Liver (tissue), 9 donors: ENCODE results near the gene BTBD9. TPM values are rescaled to one million over a fixed set of nuclear protein-coding genes. Genes with fewer than 3 reads are reported as not detected.
A peak's percentile ranks its signal among the peaks of the same experiment; 100 is the strongest.

Experiments
- DNase-seq: peaks from one replicate; pipeline ENCODE4 v3.0.0-alpha.2; 2017; ENCODE audit warnings: low spot score
- H3K27ac ChIP-seq, 2 donors: one replicate each; pipeline ENCODE4 v1.7.0; 2013; ENCODE audit warnings: inconsistent platforms in 2 of 2, low read length in 2 of 2, control low read depth in 1 of 2, low read depth in 1 of 2, mild to moderate bottlenecking in 1 of 2
- H3K27me3 ChIP-seq, 4 donors: one replicate each; pipeline versions ENCODE4 v1.6.1 to v1.7.0; 2013; ENCODE audit warnings: low read length in 3 of 4, inconsistent platforms in 1 of 4, mild to moderate bottlenecking in 1 of 4, moderate library complexity in 1 of 4; ENCODE audit not compliant: control insufficient read depth in 4 of 4, insufficient read depth in 4 of 4
- H3K36me3 ChIP-seq, 4 donors: one replicate each; pipeline versions ENCODE4 v1.6.1 to v1.7.0; 2013; ENCODE audit warnings: low read length in 3 of 4, mild to moderate bottlenecking in 3 of 4, low read depth in 1 of 4, moderate library complexity in 1 of 4; ENCODE audit not compliant: control insufficient read depth in 4 of 4, insufficient read depth in 3 of 4
- H3K4me1 ChIP-seq, 4 donors: one replicate each; pipeline versions ENCODE4 v1.6.1 to v1.7.0; 2013; ENCODE audit warnings: low read length in 3 of 4, mild to moderate bottlenecking in 3 of 4, moderate library complexity in 1 of 4; ENCODE audit not compliant: control insufficient read depth in 4 of 4, insufficient read depth in 4 of 4
- H3K4me3 ChIP-seq, 3 donors: one replicate each; pipeline versions ENCODE4 v1.6.1 to v1.7.0; 2013; ENCODE audit warnings: low read length in 3 of 3, control low read depth in 1 of 3, low read depth in 1 of 3, mild to moderate bottlenecking in 1 of 3
- H3K9ac ChIP-seq, 2 donors: one replicate each; pipeline ENCODE4 v1.7.0; 2013; ENCODE audit warnings: low read length in 2 of 2, mild to moderate bottlenecking in 2 of 2, moderate library complexity in 2 of 2, control low read depth in 1 of 2, low read depth in 1 of 2
- H3K9me3 ChIP-seq, 4 donors: one replicate each; pipeline versions ENCODE4 v1.6.1 to v1.7.0; 2013; ENCODE audit warnings: low read length in 3 of 4; ENCODE audit not compliant: control insufficient read depth in 4 of 4
- ATF3 ChIP-seq: IDR thresholded peaks from 2 replicates; pipeline ENCODE4 v1.6.1; 2016; ENCODE audit warnings: antibody characterized with exemption
- CTCF ChIP-seq: fragments of 150-350 bp; IDR thresholded peaks from 2 replicates; pipeline ENCODE4 v1.5.1; 2017; ENCODE audit warnings: improper control_type of control experiment, low read depth, low read length; ENCODE audit not compliant: missing input control
- EGR1 ChIP-seq, 2 donors: IDR thresholded peaks; 2 replicates each; pipeline ENCODE4 v1.6.1; 2016 to 2018; ENCODE audit warnings: antibody characterized with exemption in 2 of 2, low read depth in 2 of 2
- FOXA1 ChIP-seq: IDR thresholded peaks from 2 replicates; pipeline ENCODE4 v1.6.1; 2016; ENCODE audit warnings: antibody characterized with exemption
- FOXA2 ChIP-seq: IDR thresholded peaks from 2 replicates; pipeline ENCODE4 v1.6.1; 2016; ENCODE audit warnings: antibody characterized with exemption
- GABPA ChIP-seq, 2 donors: IDR thresholded peaks in 1 of 2; conservative IDR thresholded peaks in 1 of 2; 2 replicates each; pipeline ENCODE4 v1.6.1; 2016; ENCODE audit warnings: antibody characterized with exemption in 2 of 2, mild to moderate bottlenecking in 1 of 2, moderate library complexity in 1 of 2
- HNF4A ChIP-seq, 2 donors: conservative IDR thresholded peaks; 2 replicates each; pipeline ENCODE4 v1.6.1; 2016; ENCODE audit warnings: antibody characterized with exemption in 2 of 2, mild to moderate bottlenecking in 2 of 2
- HNF4G ChIP-seq: IDR thresholded peaks from 2 replicates; pipeline ENCODE4 v1.6.1; 2016; ENCODE audit warnings: antibody characterized with exemption
- JUND ChIP-seq, 2 donors: IDR thresholded peaks; 2 replicates each; pipeline ENCODE4 v1.6.1; 2016; ENCODE audit warnings: antibody characterized with exemption in 2 of 2
- MAX ChIP-seq: IDR thresholded peaks from 2 replicates; pipeline ENCODE4 v1.6.1; 2016; ENCODE audit warnings: antibody characterized with exemption
- NR2F2 ChIP-seq: IDR thresholded peaks from 2 replicates; pipeline ENCODE4 v1.6.1; 2016; ENCODE audit warnings: antibody characterized with exemption
- RAD21 ChIP-seq, 2 donors: IDR thresholded peaks; 2 replicates each; pipeline ENCODE4 v1.6.1; 2016; ENCODE audit warnings: antibody characterized with exemption in 2 of 2, mild to moderate bottlenecking in 2 of 2
- REST ChIP-seq: IDR thresholded peaks from 2 replicates; pipeline ENCODE4 v1.6.1; 2016; ENCODE audit warnings: antibody characterized with exemption, mild to moderate bottlenecking
- RXRA ChIP-seq, 2 donors: IDR thresholded peaks; 2 replicates each; pipeline ENCODE4 v1.6.1; 2017 to 2018; ENCODE audit warnings: antibody characterized with exemption in 2 of 2, mild to moderate bottlenecking in 1 of 2
- SP1 ChIP-seq: IDR thresholded peaks from 2 replicates; pipeline ENCODE4 v1.6.1; 2018; ENCODE audit warnings: antibody characterized with exemption, mild to moderate bottlenecking
- TAF1 ChIP-seq: conservative IDR thresholded peaks from 2 replicates; pipeline ENCODE4 v1.6.1; 2016; ENCODE audit warnings: antibody characterized with exemption, mild to moderate bottlenecking
- YY1 ChIP-seq: IDR thresholded peaks from 2 replicates; pipeline ENCODE4 v1.6.1; 2016; ENCODE audit warnings: antibody characterized with exemption, mild to moderate bottlenecking
- ZBTB33 ChIP-seq: IDR thresholded peaks from 2 replicates; pipeline ENCODE4 v1.6.1; 2016; ENCODE audit warnings: antibody characterized with exemption
- WGBS: extraction: QIAGEN DNeasy Blood & Tissue Kit; methylation state at CpG from one replicate; pipeline ENCODE4 v1.1.7; 2013; 5-methylcytosine and 5-hydroxymethylcytosine counted together
- polyA plus RNA-seq, 2 donors: library from polyadenylated mRNA; stranded (reverse) in 1 of 2; unstranded in 1 of 2; fragments of 200-250 nt in 1 of 2; fragments of >200 nt in 1 of 2; fragmentation: Nextera tagmentation in 1 of 2; extraction: Ambion mirVana in 1 of 2; gene quantifications; one replicate each; pipeline versions ENCODE4 v1.2.1 to v1.2.3, GENCODE V29; 2013 to 2015
- total RNA-seq, 2 donors: library from RNA; depleted of rRNA; stranded (reverse); fragments of >200 nt; gene quantifications; one replicate each; pipeline ENCODE4 v1.2.3, GENCODE V29; 2014
- donor health status: healthy.
- donor health status: healthy.
- donor health status: healthy.
- donor health status: healthy.
- donor health status: healthy.

The BTBD9 gene
- total and polyA plus RNA-seq, 4 donors = 2.0 to 12.4 (median 5.7) TPM

GRCh38 chr6:38307740-38308139 lies 332.0 kb downstream of the BTBD9 start (continued):
- no peak for TF ChIP-seq ZBTB33

GRCh38 chr6:38306931-38307330 lies 332.8 kb downstream of the BTBD9 start:
- H3K27me3 ChIP-seq = no peaks in the 10 kb centered on the region
- no peak for DNase-seq
- H3K27ac ChIP-seq = no peak overlapping the region
- TF ChIP-seq JUND (IDR thresholded peaks at IDR 0.05) (no peak), YY1 (no peak), ZBTB33 (no peak), SP1 (no peak), NR2F2 (no peak), HNF4A (conservative IDR thresholded peaks at IDR 0.05) (no peak)
- no peaks in the 10 kb centered on the region for H3K36me3 ChIP-seq
- H3K4me1 ChIP-seq = peaks cover 0 to 7% (median 0%) of the 10 kb centered on the region in 4 donors
- no peak overlapping the region for H3K9ac ChIP-seq
- no peaks in the 10 kb centered on the region for H3K9me3 ChIP-seq
- no peak overlapping the region for H3K4me3 ChIP-seq

GRCh38 chr6:38305995-38306681 lies 333.6 kb downstream of the BTBD9 start:
- no peaks in the 10 kb centered on the region for H3K36me3 ChIP-seq
- DNase-seq = no peak
- H3K27me3 ChIP-seq = no peaks in the 10 kb centered on the region
- no peak overlapping the region for H3K27ac ChIP-seq
- H3K9ac ChIP-seq = no peak overlapping the region
- no peaks in the 10 kb centered on the region for H3K9me3 ChIP-seq
- WGBS = 72% methylated on average over 4 of the region's 4 CpGs
- no peak for TF ChIP-seq GABPA (IDR thresholded peaks at IDR 0.05 in 1 of 2, conservative IDR thresholded peaks at IDR 0.05 in 1 of 2)
- no peak for TF ChIP-seq REST
- peak; percentile 76 to 78 for TF ChIP-seq HNF4A (conservative IDR thresholded peaks at IDR 0.05)
- no peak for TF ChIP-seq EGR1 (IDR thresholded peaks at IDR 0.05; ENCODE audit: low read depth in 2 of 2)
- TF ChIP-seq MAX = no peak
- peak; percentile 40 to 58 for TF ChIP-seq RXRA (IDR thresholded peaks at IDR 0.05)
- TF ChIP-seq CTCF = no peak
- TF ChIP-seq ZBTB33 = no peak
- TF ChIP-seq FOXA1 = no peak
- no peak for TF ChIP-seq FOXA2
- no peak for TF ChIP-seq YY1
- no peak for TF ChIP-seq ATF3
- peak; percentile 15 to 25 for TF ChIP-seq RAD21 (IDR thresholded peaks at IDR 0.05)
- TF ChIP-seq SP1 = peak; percentile 52
- TF ChIP-seq JUND (IDR thresholded peaks at IDR 0.05) = no peak
- TF ChIP-seq HNF4G = peak; percentile 31
- no peak for TF ChIP-seq NR2F2
- TF ChIP-seq TAF1 = no peak
- H3K4me3 ChIP-seq = no peak overlapping the region
- H3K4me1 ChIP-seq = peaks cover 0 to 7% (median 0%) of the 10 kb centered on the region in 4 donors
